Measurements from ENCODE around the gene ACOX3.

Gene ACOX3

GRCh38 chr4:8473198-8473919, 32.8 kb upstream of the ACOX3 start:
- Mint-ChIP-seq H3K9me3 (no peaks in the 10 kb centered on the region), H3K27ac (ENCODE audit: low read depth) (no peak overlapping the region), H3K4me3 (no peak overlapping the region), H3K36me3 (ENCODE audit: insufficient read depth) (peaks cover 13% of the 10 kb centered on the region), H3K27me3 (no peaks in the 10 kb centered on the region), H3K4me1 (peaks cover 11% of the 10 kb centered on the region)
- ATAC-seq (replicated peaks; ENCODE audit: extremely low read depth, poor library complexity, severe bottlenecking) = no peak
- no peak for DNase-seq (ENCODE audit: low spot score in 2 of 2)

GRCh38 chr4:8472689-8473197, 32.2 kb upstream of the ACOX3 start:
- Mint-ChIP-seq H3K4me1 (peaks cover 11% of the 10 kb centered on the region), H3K36me3 (ENCODE audit: insufficient read depth) (peaks cover 13% of the 10 kb centered on the region), H3K9me3 (no peaks in the 10 kb centered on the region), H3K27me3 (no peaks in the 10 kb centered on the region), H3K27ac (ENCODE audit: low read depth) (no peak overlapping the region), H3K4me3 (no peak overlapping the region)
- ATAC-seq (replicated peaks; ENCODE audit: extremely low read depth, poor library complexity, severe bottlenecking) (no peak), DNase-seq (ENCODE audit: low spot score in 2 of 2) (no peak)

DNA sequence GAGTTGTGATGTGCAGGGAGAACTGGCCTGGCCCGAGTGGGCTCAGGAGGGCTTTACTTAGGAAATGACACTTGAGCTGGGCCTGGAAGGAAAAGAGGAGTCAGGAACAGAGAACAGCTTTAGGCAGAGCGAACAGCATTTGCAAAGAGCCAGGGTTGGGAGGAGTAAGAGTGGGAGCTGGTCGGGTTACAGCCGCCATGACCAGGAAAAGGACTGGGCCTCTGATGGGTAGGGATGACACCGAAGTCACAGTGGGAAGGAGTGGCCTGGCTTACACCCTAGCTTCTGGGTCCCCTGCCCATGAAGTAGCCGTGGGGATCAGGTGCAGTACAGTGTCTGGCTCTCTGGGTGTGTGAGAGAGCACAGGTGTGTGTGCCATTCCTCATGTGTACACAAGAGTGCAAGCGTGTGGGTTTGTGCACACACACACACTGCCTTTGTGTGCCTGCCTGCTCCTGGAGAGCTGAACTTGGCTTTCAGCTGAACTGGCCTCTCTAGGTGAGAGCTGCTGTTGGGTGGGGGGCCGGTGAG, 31.7 kb upstream of the ACOX3 start:
- DNase-seq (ENCODE audit: low spot score in 2 of 2) (no peak), ATAC-seq (replicated peaks; ENCODE audit: extremely low read depth, poor library complexity, severe bottlenecking) (no peak)
- H3K4me3 Mint-ChIP-seq = no peak overlapping the region
- H3K36me3 Mint-ChIP-seq (ENCODE audit: insufficient read depth) = peaks cover 15% of the 10 kb centered on the region
- H3K27me3 Mint-ChIP-seq = no peaks in the 10 kb centered on the region
- H3K27ac Mint-ChIP-seq (ENCODE audit: low read depth) = no peak overlapping the region
- peaks cover 11% of the 10 kb centered on the region for H3K4me1 Mint-ChIP-seq
- no peaks in the 10 kb centered on the region for H3K9me3 Mint-ChIP-seq

- no peaks in the 10 kb centered on the region for H3K27me3 Mint-ChIP-seq
- no peak overlapping the region for H3K4me3 Mint-ChIP-seq
- H3K36me3 Mint-ChIP-seq (ENCODE audit: insufficient read depth) = peaks cover 14% of the 10 kb centered on the region
- H3K4me1 Mint-ChIP-seq = peaks cover 11% of the 10 kb centered on the region
- H3K9me3 Mint-ChIP-seq = no peaks in the 10 kb centered on the region
- no peak overlapping the region for H3K27ac Mint-ChIP-seq (ENCODE audit: low read depth)
- ATAC-seq (replicated peaks; ENCODE audit: extremely low read depth, poor library complexity, severe bottlenecking) (no peak), DNase-seq (ENCODE audit: low spot score in 2 of 2) (no peak)
Measured at GRCh38 chr4:8471211-8471875, 30.8 kb upstream of the ACOX3 start.

DNA sequence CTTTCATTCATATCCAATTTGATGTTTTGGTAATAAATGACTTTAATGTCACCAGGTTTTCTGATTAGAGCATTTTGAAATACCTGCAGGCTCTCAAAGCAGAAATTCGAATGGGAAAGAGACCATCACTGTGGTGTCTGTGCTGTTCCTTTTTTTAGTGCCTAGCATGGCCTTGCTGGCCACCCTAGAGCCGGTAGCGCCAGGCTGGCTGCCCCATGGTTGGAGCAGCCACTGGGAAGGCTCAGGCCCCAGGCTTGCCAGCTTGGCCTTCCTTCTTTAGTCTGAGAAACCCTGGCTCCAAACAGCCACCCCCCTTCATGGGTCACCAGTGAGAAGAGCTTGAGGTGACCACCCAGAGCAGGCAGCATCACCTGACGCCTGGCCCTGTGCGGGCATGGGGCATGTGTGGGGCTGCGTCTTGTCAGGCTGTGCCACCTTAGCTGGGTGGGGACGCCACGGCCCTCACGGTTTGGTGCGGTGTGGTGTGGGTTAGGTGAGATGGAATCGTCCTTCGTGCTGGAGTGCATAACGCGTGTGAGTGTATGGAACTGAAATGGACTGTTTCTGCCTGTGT, 30.0 kb upstream of the ACOX3 start:
- no peak overlapping the region for H3K27ac Mint-ChIP-seq (ENCODE audit: low read depth)
- no peaks in the 10 kb centered on the region for H3K27me3 Mint-ChIP-seq
- peaks cover 10% of the 10 kb centered on the region for H3K36me3 Mint-ChIP-seq (ENCODE audit: insufficient read depth)
- no peak overlapping the region for H3K4me3 Mint-ChIP-seq
- ATAC-seq (replicated peaks; ENCODE audit: extremely low read depth, poor library complexity, severe bottlenecking) = no peak
- DNase-seq (ENCODE audit: low spot score in 2 of 2) = no peak
- H3K9me3 Mint-ChIP-seq = no peaks in the 10 kb centered on the region
- H3K4me1 Mint-ChIP-seq = peaks cover 11% of the 10 kb centered on the region

DNA sequence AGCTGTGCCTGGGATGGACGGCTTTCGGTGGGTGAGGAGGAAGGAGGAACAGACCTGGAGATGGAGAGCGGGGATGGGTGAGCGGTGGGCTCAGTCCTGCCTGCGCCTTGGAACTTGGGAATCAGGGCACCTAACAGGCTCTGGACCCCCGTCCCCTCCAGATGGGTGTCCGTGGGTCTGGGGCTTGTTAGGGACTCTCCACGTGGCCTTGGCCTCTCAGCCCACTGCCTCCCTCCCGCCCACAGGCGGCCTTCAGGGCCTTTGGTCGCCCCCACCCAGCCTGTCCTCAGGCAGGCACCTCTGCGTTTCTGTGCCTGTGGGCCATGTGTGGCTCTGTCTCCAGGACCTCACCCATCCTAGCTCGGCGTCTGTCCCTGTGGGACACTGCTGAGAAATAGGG, 29.0 kb upstream of the ACOX3 start:
- H3K4me1 Mint-ChIP-seq = peaks cover 11% of the 10 kb centered on the region
- no peak overlapping the region for H3K27ac Mint-ChIP-seq (ENCODE audit: low read depth)
- ATAC-seq (replicated peaks; ENCODE audit: extremely low read depth, poor library complexity, severe bottlenecking) = no peak
- no peaks in the 10 kb centered on the region for H3K27me3 Mint-ChIP-seq
- no peak for DNase-seq (ENCODE audit: low spot score in 2 of 2)
- no peaks in the 10 kb centered on the region for H3K9me3 Mint-ChIP-seq
- no peak overlapping the region for H3K4me3 Mint-ChIP-seq
- H3K36me3 Mint-ChIP-seq (ENCODE audit: insufficient read depth) = peaks cover 10% of the 10 kb centered on the region

DNA sequence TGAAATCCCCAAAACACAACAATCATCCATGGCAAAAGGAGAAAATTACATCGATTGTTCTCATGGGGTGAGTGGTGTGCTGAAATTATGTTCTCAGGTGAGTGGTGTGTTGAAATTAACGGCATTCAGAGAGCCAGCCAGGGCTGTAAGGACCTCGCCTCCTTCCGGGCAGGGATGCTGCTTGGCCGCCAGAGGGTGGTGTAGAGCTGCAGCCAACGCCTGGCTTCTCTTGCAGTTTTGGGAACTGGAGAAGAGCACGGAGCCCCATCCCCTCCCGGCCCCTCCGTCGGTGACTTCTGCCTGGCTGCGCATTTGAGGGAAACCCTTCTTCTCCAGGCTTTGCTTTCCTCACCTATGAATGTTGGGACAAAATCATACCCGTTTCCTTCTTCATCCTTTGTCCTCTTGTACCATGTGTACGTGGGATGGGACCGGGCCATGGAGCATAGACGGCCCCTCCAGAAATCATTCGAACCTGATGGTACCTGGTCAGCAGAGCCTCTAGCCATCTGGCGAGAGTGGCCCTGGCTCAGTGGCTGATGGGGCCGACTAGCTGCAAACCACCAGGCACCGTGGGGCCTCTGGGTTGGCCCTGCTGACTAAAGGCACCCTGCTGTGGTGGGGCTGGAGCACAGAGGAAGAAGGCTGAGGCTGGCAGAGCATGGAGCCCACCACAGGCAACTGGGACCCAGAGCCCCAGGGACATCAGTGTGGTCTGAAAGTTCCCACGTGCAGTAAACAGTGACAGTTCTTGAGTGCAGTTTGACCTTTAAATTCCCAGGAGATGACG, 28.4 kb upstream of the ACOX3 start:
- no peaks in the 10 kb centered on the region for H3K27me3 Mint-ChIP-seq
- no peak overlapping the region for H3K4me3 Mint-ChIP-seq
- H3K27ac Mint-ChIP-seq (ENCODE audit: low read depth) = no peak overlapping the region
- peaks cover 11% of the 10 kb centered on the region for H3K4me1 Mint-ChIP-seq
- DNase-seq (ENCODE audit: low spot score in 2 of 2) (peak in 1 of 2 donors; percentile 28), ATAC-seq (replicated peaks; ENCODE audit: extremely low read depth, poor library complexity, severe bottlenecking) (peak; percentile 52)
- no peaks in the 10 kb centered on the region for H3K9me3 Mint-ChIP-seq
- H3K36me3 Mint-ChIP-seq (ENCODE audit: insufficient read depth) = peaks cover 12% of the 10 kb centered on the region

- ATAC-seq (replicated peaks; ENCODE audit: extremely low read depth, poor library complexity, severe bottlenecking) (no peak), DNase-seq (ENCODE audit: low spot score in 2 of 2) (no peak)
- H3K4me3 Mint-ChIP-seq = no peak overlapping the region
- H3K4me1 Mint-ChIP-seq = peaks cover 9% of the 10 kb centered on the region
- H3K9me3 Mint-ChIP-seq = no peaks in the 10 kb centered on the region
- no peak overlapping the region for H3K27ac Mint-ChIP-seq (ENCODE audit: low read depth)
- H3K36me3 Mint-ChIP-seq (ENCODE audit: insufficient read depth) = peaks cover 14% of the 10 kb centered on the region
- H3K27me3 Mint-ChIP-seq = no peaks in the 10 kb centered on the region
Measured at GRCh38 chr4:8467016-8467415, 26.5 kb upstream of the ACOX3 start.

GRCh38 chr4:8465615-8466611, 25.4 kb upstream of the ACOX3 start:
- no peak overlapping the region for H3K27ac Mint-ChIP-seq (ENCODE audit: low read depth)
- H3K4me1 Mint-ChIP-seq = peaks cover 6% of the 10 kb centered on the region
- DNase-seq (ENCODE audit: low spot score in 2 of 2) (no peak), ATAC-seq (replicated peaks; ENCODE audit: extremely low read depth, poor library complexity, severe bottlenecking) (no peak)
- no peak overlapping the region for H3K4me3 Mint-ChIP-seq
- no peaks in the 10 kb centered on the region for H3K27me3 Mint-ChIP-seq
- no peaks in the 10 kb centered on the region for H3K9me3 Mint-ChIP-seq
- peaks cover 13% of the 10 kb centered on the region for H3K36me3 Mint-ChIP-seq (ENCODE audit: insufficient read depth)

GRCh38 chr4:8464381-8464780, 23.9 kb upstream of the ACOX3 start:
- H3K36me3 Mint-ChIP-seq (ENCODE audit: insufficient read depth) = peaks cover 17% of the 10 kb centered on the region
- no peaks in the 10 kb centered on the region for H3K27me3 Mint-ChIP-seq
- DNase-seq (ENCODE audit: low spot score in 2 of 2) = no peak
- H3K4me3 Mint-ChIP-seq = no peak overlapping the region
- ATAC-seq (replicated peaks; ENCODE audit: extremely low read depth, poor library complexity, severe bottlenecking) = no peak
- H3K4me1 Mint-ChIP-seq = peaks cover 6% of the 10 kb centered on the region
- no peaks in the 10 kb centered on the region for H3K9me3 Mint-ChIP-seq
- no peak overlapping the region for H3K27ac Mint-ChIP-seq (ENCODE audit: low read depth)

GRCh38 chr4:8463811-8464210, 23.3 kb upstream of the ACOX3 start:
- H3K36me3 Mint-ChIP-seq (ENCODE audit: insufficient read depth) = peaks cover 15% of the 10 kb centered on the region
- DNase-seq (ENCODE audit: low spot score in 2 of 2) (no peak), ATAC-seq (replicated peaks; ENCODE audit: extremely low read depth, poor library complexity, severe bottlenecking) (no peak)
- H3K4me3 Mint-ChIP-seq = no peak overlapping the region
- H3K9me3 Mint-ChIP-seq = no peaks in the 10 kb centered on the region
- H3K27ac Mint-ChIP-seq (ENCODE audit: low read depth) = no peak overlapping the region
- no peaks in the 10 kb centered on the region for H3K27me3 Mint-ChIP-seq
- H3K4me1 Mint-ChIP-seq = peaks cover under 1% of the 10 kb centered on the region
